ENCODE results near the gene NEMP2.

Gene NEMP2

GRCh38 chr2:190456833-190457232, 77.7 kb downstream of the NEMP2 start:
- no peak for DNase-seq (ENCODE audit: low spot score)

GRCh38 chr2:190455358-190456095, 79.0 kb downstream of the NEMP2 start:
- no peak for DNase-seq (ENCODE audit: low spot score)

GRCh38 chr2:190454795-190455194, 79.7 kb downstream of the NEMP2 start:
- DNase-seq (ENCODE audit: low spot score), result no peak

Data from AG20443 (cell line).